Nucleus accumbens (tissue), 56 donors: Measurements from ENCODE around the gene RPS3A.
"Not testable (repeated sequence)": the region's sequence is repeated elsewhere in the genome, so short reads cannot be mapped to it uniquely, and the experiment has no call there.

Experiments used
- DNase-seq, 56 donors: peaks; one replicate each; lab custom pipeline; 2025; lab: John Stamatoyannopoulos, UW

RPS3A gene

GRCh38 chr4:151099229-151099975, at the start of gene RPS3A:
Gene RPS3A, plus strand, starts transcription at chr4:151099628. Its CDS starts 25 bp downstream, at chr4:151099653.
- DNase-seq, result peak; percentile 76 to 97 (median 93)

- no peak for DNase-seq
These were observed 46.6 kb upstream of the RPS3A start for GRCh38 chr4:151052785-151053184.

GRCh38 chr4:151055539-151055938, 43.9 kb upstream of the RPS3A start:
- no peak for DNase-seq

- DNase-seq, result not testable (repeated sequence)
These were observed 36.3 kb upstream of the RPS3A start for GRCh38 chr4:151063143-151063542.

- DNase-seq, result no peak
These were observed 32.0 kb upstream of the RPS3A start for GRCh38 chr4:151067316-151067970.

GRCh38 chr4:151074416-151074916, 25.0 kb upstream of the RPS3A start:
- DNase-seq, result no peak

- not testable (repeated sequence) for DNase-seq
These were observed 21.4 kb upstream of the RPS3A start for GRCh38 chr4:151077978-151078377.

GRCh38 chr4:151087467-151087866, 12.0 kb upstream of the RPS3A start:
- no peak for DNase-seq

- no peak for DNase-seq
These were observed 8.4 kb upstream of the RPS3A start for GRCh38 chr4:151091047-151091446.

GRCh38 chr4:151092488-151092887, 6.9 kb upstream of the RPS3A start:
- DNase-seq, result no peak

GRCh38 chr4:151093203-151093602, 6.2 kb upstream of the RPS3A start:
- no peak for DNase-seq

GRCh38 chr4:151094290-151094751, 5.1 kb upstream of the RPS3A start:
- no peak for DNase-seq

- DNase-seq, result no peak
These were observed 4.3 kb upstream of the RPS3A start for GRCh38 chr4:151095142-151095541.

- no peak for DNase-seq
These were observed 1.7 kb upstream of the RPS3A start for GRCh38 chr4:151097759-151098158.

GRCh38 chr4:151098979-151099228, 524 bp upstream of the RPS3A start:
- DNase-seq, result no peak

GRCh38 chr4:151099976-151100417, 569 bp downstream of the RPS3A start:
- peak in 5 of 56 donors; percentile 40 to 60 (median 56) for DNase-seq

GRCh38 chr4:151100531-151100930, 1.1 kb downstream of the RPS3A start:
- DNase-seq, result no peak

- DNase-seq, result no peak
These were observed 4.3 kb downstream of the RPS3A start for GRCh38 chr4:151103758-151104157.

- no peak for DNase-seq
These were observed 5.2 kb downstream of the RPS3A start for GRCh38 chr4:151104621-151105020.

- DNase-seq, result no peak
These were observed 6.1 kb downstream of the RPS3A start for GRCh38 chr4:151105454-151106032.

- DNase-seq, result no peak
These were observed 7.6 kb downstream of the RPS3A start for GRCh38 chr4:151107063-151107462.

- DNase-seq, result no peak
These were observed 10.8 kb downstream of the RPS3A start for GRCh38 chr4:151110236-151110635.
